Mucosa of descending colon (tissue), 3 donors: Measurements from ENCODE around the gene OR1F1. TPM values are rescaled to one million over a fixed set of nuclear protein-coding genes. Genes with fewer than 3 reads are reported as not detected.

ENCODE experiments used
- ATAC-seq: fragments of 200-7000 bp; cut with Tn5 transposase; one replicate; pipeline ENCODE4 v1.9.1; 2020; ENCODE audit warnings: mild to moderate bottlenecking, moderate library complexity
- DNase-seq, 3 donors: peaks; one replicate each; pipeline ENCODE4 v3.0.0-alpha.2; 2020
- H3K36me3 ChIP-seq: fragments of 200-600 bp; one replicate; pipeline ENCODE4 v1.8.0; 2021; ENCODE audit warnings: low read depth, mild to moderate bottlenecking
- H3K4me1 ChIP-seq: fragments of 200-600 bp; one replicate; pipeline ENCODE4 v1.8.0; 2021; ENCODE audit warnings: low read depth, mild to moderate bottlenecking
- H3K4me3 ChIP-seq: fragments of 200-600 bp; one replicate; pipeline ENCODE4 v1.8.0; 2021; ENCODE audit warnings: mild to moderate bottlenecking
- H3K9me3 ChIP-seq: fragments of 200-600 bp; one replicate; pipeline ENCODE4 v1.8.0; 2021; ENCODE audit warnings: mild to moderate bottlenecking
- intact Hi-C, 2 donors: fragments of 100-400 bp; cut with DNase I in 1 of 2; cut with micrococcal nuclease in 1 of 2; formaldehyde crosslinking; loops; one replicate each; pipeline versions ENCODE4 v1.11.0 to v1.11.1; 2022; cut with DNase I, micrococcal nuclease
- total RNA-seq, 3 donors: library from RNA; stranded (reverse); fragmentation: NEBNext Ultra II Directional in 2 of 3; extraction: Animal tissue kit (Norgen Biotek cat#: 25700) in 2 of 3; gene quantifications; one replicate each; pipeline versions ENCODE4 v1.2.1 to v1.2.4, GENCODE V29; 2021 to 2023
- TF ChIP-seq, protein P1 (sequence below): fragments of 200-600 bp; IDR thresholded peaks from one replicate; pipeline ENCODE4 v1.8.0; 2022; ENCODE audit warnings: antibody characterized with exemption, mild to moderate bottlenecking
- donor health status: DM: no; HTN: no; CAD: no; lungs with moderate emphysema.
- donor health status: DM: no; HTN: no; CAD: no.
- donor health status: DM: no; HTN: yes; CAD: no.

OR1F1 gene
- total RNA-seq, 3 donors from 2014 or later: not detected

DNA sequence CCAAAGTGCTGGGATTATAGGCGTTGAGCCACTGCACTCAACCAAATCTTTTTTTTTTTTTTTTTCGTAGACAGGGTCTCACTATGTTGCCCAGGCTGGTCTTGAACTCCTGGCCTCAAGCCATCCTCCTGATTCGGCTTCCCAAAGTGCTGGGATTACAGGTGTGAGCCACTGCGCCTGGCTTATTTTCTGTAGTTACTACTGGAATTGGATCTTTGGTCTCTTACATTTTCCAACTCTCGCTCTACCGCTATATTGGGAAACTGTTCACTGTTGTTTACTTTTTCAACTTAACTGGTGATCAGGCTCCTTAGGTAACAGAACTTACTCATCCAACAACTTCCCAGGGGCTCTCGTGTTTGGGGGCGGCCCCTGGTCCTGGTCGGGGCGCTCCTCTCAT is 32.8 kb downstream of the OR1F1 start:
- Histone ChIP-seq H3K36me3 (no peaks in the 10 kb centered on the region), H3K9me3 (peaks cover 56% of the 10 kb centered on the region), H3K4me1 (no peaks in the 10 kb centered on the region), H3K4me3 (no peak overlapping the region)
- TF ChIP-seq, protein P1, sequence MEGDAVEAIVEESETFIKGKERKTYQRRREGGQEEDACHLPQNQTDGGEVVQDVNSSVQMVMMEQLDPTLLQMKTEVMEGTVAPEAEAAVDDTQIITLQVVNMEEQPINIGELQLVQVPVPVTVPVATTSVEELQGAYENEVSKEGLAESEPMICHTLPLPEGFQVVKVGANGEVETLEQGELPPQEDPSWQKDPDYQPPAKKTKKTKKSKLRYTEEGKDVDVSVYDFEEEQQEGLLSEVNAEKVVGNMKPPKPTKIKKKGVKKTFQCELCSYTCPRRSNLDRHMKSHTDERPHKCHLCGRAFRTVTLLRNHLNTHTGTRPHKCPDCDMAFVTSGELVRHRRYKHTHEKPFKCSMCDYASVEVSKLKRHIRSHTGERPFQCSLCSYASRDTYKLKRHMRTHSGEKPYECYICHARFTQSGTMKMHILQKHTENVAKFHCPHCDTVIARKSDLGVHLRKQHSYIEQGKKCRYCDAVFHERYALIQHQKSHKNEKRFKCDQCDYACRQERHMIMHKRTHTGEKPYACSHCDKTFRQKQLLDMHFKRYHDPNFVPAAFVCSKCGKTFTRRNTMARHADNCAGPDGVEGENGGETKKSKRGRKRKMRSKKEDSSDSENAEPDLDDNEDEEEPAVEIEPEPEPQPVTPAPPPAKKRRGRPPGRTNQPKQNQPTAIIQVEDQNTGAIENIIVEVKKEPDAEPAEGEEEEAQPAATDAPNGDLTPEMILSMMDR: no peak
- intact Hi-C loops: no loop called here
- ATAC-seq (no peak), DNase-seq (no peak)

DNA sequence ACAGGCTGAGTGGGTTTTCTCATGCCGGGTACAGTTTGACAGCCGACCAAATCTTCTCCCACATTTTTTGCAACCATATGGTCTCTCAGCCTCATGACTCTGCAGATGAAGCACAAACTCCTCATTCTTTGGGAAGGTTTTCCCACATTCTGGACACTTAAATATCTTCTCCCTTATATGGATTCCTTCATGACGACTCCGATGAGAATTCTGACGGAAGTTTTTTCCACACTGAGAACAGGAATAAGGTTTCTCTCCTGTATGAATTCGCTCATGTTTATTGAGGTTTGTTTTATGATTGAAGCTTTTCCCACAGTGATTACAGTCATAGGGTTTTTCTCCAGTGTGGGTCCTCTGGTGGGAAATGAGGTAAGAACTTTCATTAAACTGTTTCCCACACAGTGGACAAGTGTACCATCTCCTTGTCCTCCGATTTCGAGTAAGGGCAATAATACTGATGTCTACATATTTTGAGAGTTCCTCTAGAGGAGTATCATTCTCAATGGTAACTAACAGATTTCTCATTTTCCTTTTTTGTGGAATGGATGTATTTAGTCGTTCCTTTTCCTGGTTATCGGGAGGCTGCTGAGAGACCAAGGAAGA is 36.0 kb downstream of the OR1F1 start:
- peaks cover 86% of the 10 kb centered on the region for H3K9me3 ChIP-seq
- intact Hi-C loops: no loop called here
- H3K4me1 ChIP-seq: no peaks in the 10 kb centered on the region
- no peaks in the 10 kb centered on the region for H3K36me3 ChIP-seq
- H3K4me3 ChIP-seq: no peak overlapping the region
- no peak for DNase-seq
- TF ChIP-seq, protein P1: no peak
- no peak for ATAC-seq

DNA sequence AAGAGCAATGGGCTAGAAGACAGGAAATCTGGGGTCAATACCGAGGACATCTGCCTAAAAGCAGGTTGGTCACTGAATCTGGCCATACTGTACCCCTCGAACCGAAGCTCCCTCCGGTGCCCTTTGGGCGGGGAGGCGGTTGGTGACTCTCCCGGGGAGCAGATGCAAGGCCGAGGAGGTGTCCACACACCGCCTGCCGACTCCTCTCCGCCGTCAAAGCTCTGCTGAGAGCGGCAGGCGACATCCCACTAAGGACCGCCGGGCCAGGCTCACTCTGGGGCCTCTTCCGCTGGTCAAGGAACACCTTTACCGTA is 46.5 kb downstream of the OR1F1 start:
- TF ChIP-seq, protein P1: no peak
- no peak for ATAC-seq
- DNase-seq: no peak
- intact Hi-C loops: no loop called here
- Histone ChIP-seq H3K36me3 (peaks cover 13% of the 10 kb centered on the region), H3K4me3 (peak overlapping the region; percentile 81), H3K9me3 (peaks cover 12% of the 10 kb centered on the region), H3K4me1 (peaks cover 8% of the 10 kb centered on the region)

DNA sequence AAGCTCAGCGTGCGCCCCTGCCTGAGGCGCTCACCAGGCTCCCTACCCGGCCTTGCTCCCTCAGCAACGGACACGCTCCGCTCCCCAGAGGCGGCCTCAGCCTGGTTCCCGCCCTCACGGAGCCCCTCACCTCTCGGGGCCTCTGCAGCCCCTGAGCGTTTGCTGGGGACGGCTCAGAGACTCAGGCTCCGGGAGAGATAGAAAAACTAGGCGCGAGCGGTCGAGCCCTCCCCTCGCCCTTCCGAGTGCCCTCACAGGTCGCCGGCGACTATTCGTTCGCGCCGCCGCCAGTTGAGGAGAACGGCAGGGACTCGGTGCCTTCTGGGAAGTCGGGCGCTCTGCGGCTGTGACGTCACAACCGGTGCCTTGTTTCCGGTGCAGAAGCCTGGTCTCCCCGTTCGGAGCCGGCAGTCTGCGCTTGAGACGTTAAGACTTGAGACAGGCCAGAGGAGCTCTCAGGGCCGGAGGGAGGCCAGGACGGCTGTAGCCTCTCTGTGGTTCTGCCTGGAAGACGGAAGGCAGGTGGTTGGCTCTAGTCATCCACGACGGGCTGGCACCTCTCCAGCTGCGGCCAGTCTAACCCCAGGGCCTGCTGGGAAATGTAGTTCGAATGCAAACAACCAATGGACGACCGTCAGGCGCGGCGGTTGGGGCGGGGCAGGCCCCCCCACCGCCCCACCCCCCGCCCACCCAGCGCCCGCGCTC is 47.0 kb downstream of the OR1F1 start, which contains the start of gene ZNF200:
Gene ZNF200 (minus strand): TSS at position 302 of the 705 bp plus-strand sequence. CDS start 1,403 bp downstream, outside the sequence.
- TF ChIP-seq, protein P1: no peak
- Histone ChIP-seq H3K4me3 (peak within 1 kb of the TSS; percentile 81), H3K4me1 (peaks cover 8% of the 10 kb centered on the region), H3K36me3 (peaks cover 12% of the 10 kb centered on the region), H3K9me3 (peaks cover 7% of the 10 kb centered on the region)
- peak; percentile 99 for ATAC-seq
- intact Hi-C loops: no loop called here
- DNase-seq: peak; percentile 95 to 98 (median 98)

DNA sequence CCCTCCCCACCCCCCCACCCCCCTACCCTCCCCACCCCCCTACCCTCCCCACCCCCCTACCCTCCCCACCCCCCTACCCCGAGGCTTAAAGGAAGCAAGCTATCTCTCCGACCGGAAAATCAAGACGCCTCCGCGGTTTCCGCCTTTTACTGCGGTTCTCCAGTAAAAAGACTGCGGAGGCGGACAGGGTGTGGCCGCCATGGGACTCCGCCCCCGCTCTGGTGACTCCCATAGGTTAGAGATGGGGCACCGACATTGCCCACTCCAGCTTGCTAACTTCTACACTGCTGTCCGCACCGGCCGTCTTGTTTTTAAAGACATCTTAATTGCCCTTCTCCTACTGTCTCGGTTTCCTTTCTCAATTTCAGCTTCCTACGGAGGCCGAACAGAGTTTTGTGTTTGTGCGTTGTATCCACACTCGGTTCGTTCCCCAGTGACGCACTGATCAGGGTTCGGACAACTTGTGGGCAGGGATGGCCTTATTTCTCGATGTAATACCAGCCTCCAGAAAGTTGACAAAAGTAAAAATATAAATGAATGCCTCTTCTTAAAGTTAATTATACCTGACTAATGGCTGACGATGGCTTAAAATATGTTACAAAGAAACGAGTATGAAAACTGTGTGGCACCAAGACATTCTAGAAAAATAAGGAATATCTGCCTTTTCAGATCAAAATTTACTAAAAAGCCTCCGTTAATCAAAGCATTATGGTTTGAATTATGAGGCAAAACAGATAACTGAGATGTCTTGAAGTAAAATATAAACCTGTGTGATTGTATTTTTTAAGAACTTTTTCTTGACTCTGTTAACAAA is 48.1 kb downstream of the OR1F1 start:
- peaks cover 3% of the 10 kb centered on the region for H3K9me3 ChIP-seq
- no peak for ATAC-seq
- TF ChIP-seq, protein P1: no peak

More for the DNA sequence above, 48.1 kb downstream of the OR1F1 start:
- H3K4me1 ChIP-seq: peaks cover 8% of the 10 kb centered on the region
- H3K36me3 ChIP-seq: peaks cover 8% of the 10 kb centered on the region
- no peak overlapping the region for H3K4me3 ChIP-seq
- DNase-seq: peak; percentile 56 to 83 (median 60)
- intact Hi-C loops: no loop called here
